NB4 (cell line): ENCODE data around the gene FOLR2.

Experiments used
- DNase-seq: peaks from one replicate; pipeline ENCODE4 v3.0.0; 2010; ENCODE audit warnings: low read depth
- H3K4me3 ChIP-seq: one replicate; pipeline ENCODE4 v1.5.1; 2011; ENCODE audit warnings: mild to moderate bottlenecking, low read depth, low read length, moderate library complexity
- CTCF ChIP-seq: IDR thresholded peaks from one replicate; pipeline ENCODE4 v1.5.1; 2012; ENCODE audit warnings: low read depth, low read length
- MAX ChIP-seq: IDR thresholded peaks from 2 replicates; pipeline ENCODE4 v1.6.1; 2011; ENCODE audit warnings: low read depth, low read length
- MYC ChIP-seq: IDR thresholded peaks from 2 replicates; pipeline ENCODE4 v1.6.1; 2011; ENCODE audit warnings: low read depth, low read length
- POLR2A ChIP-seq: IDR thresholded peaks from 2 replicates; pipeline ENCODE4 v1.6.1; 2011; ENCODE audit warnings: mild to moderate bottlenecking; ENCODE audit not compliant: insufficient read length; ENCODE audit errors: extremely low read depth

FOLR2 gene

GRCh38 chr11:72241291-72241781 lies 24.7 kb downstream of the FOLR2 start:
- TF ChIP-seq CTCF, result no peak
- no peak for TF ChIP-seq MAX
- no peak for TF ChIP-seq POLR2A
- no peak for TF ChIP-seq MYC
- no peak overlapping the region for H3K4me3 ChIP-seq
- DNase-seq, result no peak

GRCh38 chr11:72242141-72242540 lies 25.5 kb downstream of the FOLR2 start:
- H3K4me3 ChIP-seq, result no peak overlapping the region
- no peak for DNase-seq
- TF ChIP-seq MAX (no peak), MYC (no peak), POLR2A (no peak), CTCF (no peak)

GRCh38 chr11:72243173-72244059 lies 26.8 kb downstream of the FOLR2 start:
- DNase-seq, result no peak
- no peak overlapping the region for H3K4me3 ChIP-seq
- TF ChIP-seq MYC, result no peak
- TF ChIP-seq MAX, result no peak
- TF ChIP-seq CTCF, result no peak
- no peak for TF ChIP-seq POLR2A

- H3K4me3 ChIP-seq, result no peak within 1 kb of the TSS
- TF ChIP-seq MYC, result no peak
- no peak for DNase-seq
These were observed 27.4 kb downstream of the FOLR2 start, which contains the start of gene PHOX2A for GRCh38 chr11:72244060-72244360. Gene PHOX2A, minus strand, starts transcription at chr11:72244176. Its CDS starts 172 bp downstream, at chr11:72244004.

GRCh38 chr11:72244361-72245262 lies 28.0 kb downstream of the FOLR2 start:
- no peak overlapping the region for H3K4me3 ChIP-seq
- DNase-seq, result no peak
- no peak for TF ChIP-seq CTCF
- no peak for TF ChIP-seq MYC
- no peak for TF ChIP-seq MAX
- no peak for TF ChIP-seq POLR2A

GRCh38 chr11:72245263-72245816 lies 28.7 kb downstream of the FOLR2 start:
- DNase-seq, result no peak
- H3K4me3 ChIP-seq, result no peak overlapping the region
- TF ChIP-seq MAX, result no peak
- TF ChIP-seq POLR2A, result no peak
- no peak for TF ChIP-seq MYC
- no peak for TF ChIP-seq CTCF
